ENCODE data around the gene SLC2A1. TPM values are rescaled to one million over a fixed set of nuclear protein-coding genes. Genes with fewer than 3 reads are reported as not detected.

Gene SLC2A1
- total and polyA plus RNA-seq, 9 of the 15 experiments (the other 6 are each of a cell fraction or from before 2014, with no cell fraction given) = 12.6 to 153 (median 48.0) TPM

- TF ChIP-seq RBM17 (IDR thresholded peaks at IDR 0.05; ENCODE audit: borderline replicate concordance, low read depth, low read length) = no peak
- peak; percentile 73; the same call in 1 of the 2 replicates for TF ChIP-seq PHF8 (IDR thresholded peaks at IDR 0.05; ENCODE audit: borderline replicate concordance, low read length)
- no peak; a peak in 1 of 4 replicates for TF ChIP-seq RAD21 (CRISPR knock-in tag; conservative IDR thresholded peaks at IDR 0.05 in 1 of 2, IDR thresholded peaks at IDR 0.05 in 1 of 2)
- TF ChIP-seq SAFB (IDR thresholded peaks at IDR 0.05; ENCODE audit: borderline replicate concordance, low read depth, low read length) = no peak
- TF ChIP-seq SETDB1 (IDR thresholded peaks at IDR 0.05; ENCODE audit: low read length) = no peak
- TF ChIP-seq STAT6 (CRISPR knock-in tag; IDR thresholded peaks at IDR 0.05) = peak; percentile 25; the same call in 1 of the 2 replicates
- peak; percentile 93 for TF ChIP-seq RBFOX2 (IDR thresholded peaks at IDR 0.05; ENCODE audit: low read depth, low read length)
- TF ChIP-seq ZNF740 (CRISPR knock-in tag; IDR thresholded peaks at IDR 0.05) = peak; percentile 92
- TF ChIP-seq ZNF740 (tag; IDR thresholded peaks at IDR 0.05) = peak in 1 of 2 experiments; percentile 78; a peak in 1 of 4 replicates
- TF ChIP-seq ZNF253 (CRISPR knock-in tag; conservative IDR thresholded peaks at IDR 0.05) = no peak
- TF ChIP-seq U2AF1 (optimal IDR thresholded peaks at IDR 0.05; ENCODE audit: low read depth, low read length) = peak; percentile 58
- TF ChIP-seq TEAD4 (IDR thresholded peaks at IDR 0.05; ENCODE audit: low read length) = peak; percentile 15; the same call in 1 of the 2 replicates
- no peak; the same call in 1 of the 2 replicates for TF ChIP-seq TEAD4 (CRISPR knock-in tag; IDR thresholded peaks at IDR 0.05; ENCODE audit: borderline replicate concordance)
- no peak for TF ChIP-seq NCOA4 (IDR thresholded peaks at IDR 0.05; ENCODE audit: partially characterized antibody)
- TF ChIP-seq SRF (CRISPR knock-in tag; IDR thresholded peaks at IDR 0.05) = no peak
- TF ChIP-seq E2F6 (IDR thresholded peaks at IDR 0.05; ENCODE audit: borderline replicate concordance in 1 of 2, extremely low read depth in 1 of 2, insufficient read depth in 1 of 2, insufficient read length in 1 of 2, low read depth in 1 of 2, low read length in 1 of 2, poor library complexity in 1 of 2, severe bottlenecking in 1 of 2) = peak; percentile 41 to 61
- no peak for TF ChIP-seq NCOA2 (IDR thresholded peaks at IDR 0.05; ENCODE audit: partially characterized antibody in 2 of 2)
- no peak for TF ChIP-seq DDX20 (tag; IDR thresholded peaks at IDR 0.05; ENCODE audit: low read depth)
- TF ChIP-seq HIVEP1 (CRISPR knock-in tag; IDR thresholded peaks at IDR 0.05) = no peak; the same call in 1 of the 2 replicates
- TF ChIP-seq POLR2AphosphoS5 (IDR thresholded peaks at IDR 0.05; ENCODE audit: control insufficient read depth, insufficient read depth, low read depth, low read length) = peak; percentile 92
Measured at GRCh38 chr1:42958488-42959319, at the start of gene SLC2A1 (continued).
